Erythroblast (primary cell): Measurements from ENCODE around the gene KCNQ5.

Experiments
- GATA1 ChIP-seq: IDR thresholded peaks from 2 replicates; pipeline ENCODE4 v1.6.1; 2011; ENCODE audit warnings: low read depth, mild to moderate bottlenecking, control low read depth, low read length, moderate library complexity
- POLR2A ChIP-seq: IDR thresholded peaks from 2 replicates; pipeline ENCODE4 v1.6.1; 2011; ENCODE audit warnings: mild to moderate bottlenecking, low read length

DNA sequence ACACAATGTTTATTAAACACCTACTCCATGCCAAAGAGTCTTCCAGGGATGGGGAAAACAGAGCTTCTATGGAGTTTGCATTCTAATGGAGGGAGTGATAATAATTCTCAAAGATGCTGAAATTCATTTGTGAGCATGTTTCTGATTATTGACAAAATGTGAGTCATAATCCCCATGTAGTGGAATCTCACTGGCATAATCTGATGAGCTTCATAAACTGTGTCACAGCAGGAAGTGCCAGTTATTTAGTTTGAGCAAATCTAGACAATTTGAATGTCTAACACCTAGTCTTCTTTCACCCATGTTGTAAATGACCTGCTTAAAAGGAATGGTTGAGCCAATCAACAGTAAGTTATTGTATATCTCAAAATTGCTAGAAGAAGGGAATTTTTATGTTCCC lies 95.1 kb downstream of the KCNQ5 start:
- TF ChIP-seq POLR2A: no peak
- no peak for TF ChIP-seq GATA1
